ENCODE results near the gene CHCHD5.

DNA sequence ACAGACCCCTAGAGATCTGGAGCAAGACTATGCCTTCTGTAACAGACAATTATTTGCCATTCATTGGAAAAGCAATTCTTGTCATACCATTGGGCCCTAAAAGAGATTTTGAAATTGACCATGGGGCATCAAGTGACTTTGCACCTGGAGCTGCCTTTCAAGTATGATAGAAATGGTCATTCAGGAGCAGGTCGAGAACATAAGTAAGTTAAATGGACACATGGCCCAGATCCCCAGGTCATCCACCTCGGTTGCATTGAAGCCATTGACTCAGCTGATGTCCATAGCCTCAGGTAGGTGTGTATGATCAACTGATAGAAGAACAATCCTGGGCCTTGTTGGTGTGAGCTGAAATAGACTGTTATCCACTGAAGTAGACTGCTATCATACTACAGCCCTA lies 19.3 kb downstream of the CHCHD5 start:
- TF ChIP-seq, protein P1, sequence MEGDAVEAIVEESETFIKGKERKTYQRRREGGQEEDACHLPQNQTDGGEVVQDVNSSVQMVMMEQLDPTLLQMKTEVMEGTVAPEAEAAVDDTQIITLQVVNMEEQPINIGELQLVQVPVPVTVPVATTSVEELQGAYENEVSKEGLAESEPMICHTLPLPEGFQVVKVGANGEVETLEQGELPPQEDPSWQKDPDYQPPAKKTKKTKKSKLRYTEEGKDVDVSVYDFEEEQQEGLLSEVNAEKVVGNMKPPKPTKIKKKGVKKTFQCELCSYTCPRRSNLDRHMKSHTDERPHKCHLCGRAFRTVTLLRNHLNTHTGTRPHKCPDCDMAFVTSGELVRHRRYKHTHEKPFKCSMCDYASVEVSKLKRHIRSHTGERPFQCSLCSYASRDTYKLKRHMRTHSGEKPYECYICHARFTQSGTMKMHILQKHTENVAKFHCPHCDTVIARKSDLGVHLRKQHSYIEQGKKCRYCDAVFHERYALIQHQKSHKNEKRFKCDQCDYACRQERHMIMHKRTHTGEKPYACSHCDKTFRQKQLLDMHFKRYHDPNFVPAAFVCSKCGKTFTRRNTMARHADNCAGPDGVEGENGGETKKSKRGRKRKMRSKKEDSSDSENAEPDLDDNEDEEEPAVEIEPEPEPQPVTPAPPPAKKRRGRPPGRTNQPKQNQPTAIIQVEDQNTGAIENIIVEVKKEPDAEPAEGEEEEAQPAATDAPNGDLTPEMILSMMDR (IDR thresholded peaks at IDR 0.05), result no peak
- TF ChIP-seq EZH2phosphoT487 (IDR thresholded peaks at IDR 0.05) (no peak), EZH2 (IDR thresholded peaks at IDR 0.05) (no peak)
